Left ventricle myocardium inferior (tissue), 1 donor: ENCODE data around the gene HOXC5. TPM values are rescaled to one million over a fixed set of nuclear protein-coding genes. Genes with fewer than 3 reads are reported as not detected.

Experiments
- DNase-seq: peaks from one replicate; pipeline ENCODE4 v3.0.0-alpha.2; 2020
- H3K27ac ChIP-seq: fragments of 200-600 bp; replicated peaks from 2 replicates; pipeline ENCODE4 v1.8.0; 2021
- H3K27me3 ChIP-seq: fragments of 200-600 bp; 2 replicates; pipeline ENCODE4 v1.8.0; 2021; ENCODE audit warnings: low read depth
- H3K36me3 ChIP-seq: fragments of 200-600 bp; 2 replicates; pipeline ENCODE4 v1.8.0; 2021
- H3K4me1 ChIP-seq: fragments of 200-600 bp; 2 replicates; pipeline ENCODE4 v1.8.0; 2021
- H3K4me3 ChIP-seq: fragments of 200-600 bp; 2 replicates; pipeline ENCODE4 v1.8.0; 2021; ENCODE audit warnings: mild to moderate bottlenecking, moderate library complexity
- H3K9me3 ChIP-seq: fragments of 200-600 bp; replicated peaks from 2 replicates; pipeline ENCODE4 v1.8.0; 2021
- CTCF ChIP-seq: fragments of 200-600 bp; IDR thresholded peaks from 2 replicates; pipeline ENCODE4 v1.8.0; 2021; ENCODE audit warnings: antibody characterized with exemption, mild to moderate bottlenecking, borderline replicate concordance
- intact Hi-C: fragments of 100-400 bp; cut with micrococcal nuclease; formaldehyde crosslinking; loops from one replicate; pipeline ENCODE4 v1.11.0; 2022
- total RNA-seq: library from RNA; stranded (reverse); fragmentation: NEBNext Ultra II Directional; extraction: Animal tissue kit (Norgen Biotek cat#: 25700); gene quantifications from one replicate; pipeline ENCODE4 v1.2.1, GENCODE V29; 2021
- donor health status: DM: no; HTN: yes; CAD: no; lungs with severe emphysema.

Gene HOXC5
- total RNA-seq, 1 donor from 2014 or later: not detected

GRCh38 chr12:54047964-54048303 is 15.1 kb downstream of the HOXC5 start:
- TF ChIP-seq CTCF: no peak
- Histone ChIP-seq H3K27me3 (peaks cover 98% of the 10 kb centered on the region), H3K4me3 (no peak overlapping the region), H3K27ac (no peak overlapping the region), H3K36me3 (no peaks in the 10 kb centered on the region), H3K4me1 (peaks cover 18% of the 10 kb centered on the region), H3K9me3 (no peaks in the 10 kb centered on the region)
- intact Hi-C loops: no loop called here
- no peak for DNase-seq

GRCh38 chr12:54048406-54049093 is 15.7 kb downstream of the HOXC5 start:
- intact Hi-C loops: no loop called here
- no peak for TF ChIP-seq CTCF

GRCh38 chr12:54049108-54049507 is 16.3 kb downstream of the HOXC5 start:
- H3K4me3 ChIP-seq: no peak overlapping the region
- H3K9me3 ChIP-seq: no peaks in the 10 kb centered on the region
- no peak overlapping the region for H3K27ac ChIP-seq
- TF ChIP-seq CTCF: no peak
- H3K36me3 ChIP-seq: no peaks in the 10 kb centered on the region
- H3K4me1 ChIP-seq: peaks cover 30% of the 10 kb centered on the region
- intact Hi-C loops: no loop called here
- no peak for DNase-seq
- peaks cover 99% of the 10 kb centered on the region for H3K27me3 ChIP-seq

More at GRCh38 chr12:54048406-54049093, 15.7 kb downstream of the HOXC5 start:
- Histone ChIP-seq H3K36me3 (no peaks in the 10 kb centered on the region), H3K9me3 (no peaks in the 10 kb centered on the region), H3K4me1 (peaks cover 24% of the 10 kb centered on the region), H3K4me3 (no peak overlapping the region), H3K27ac (no peak overlapping the region), H3K27me3 (peaks cover 98% of the 10 kb centered on the region)
- DNase-seq: no peak

GRCh38 chr12:54050482-54050810 is 17.6 kb downstream of the HOXC5 start:
- Histone ChIP-seq H3K27ac (no peak overlapping the region), H3K4me3 (no peak overlapping the region), H3K36me3 (no peaks in the 10 kb centered on the region), H3K9me3 (no peaks in the 10 kb centered on the region), H3K4me1 (peaks cover 31% of the 10 kb centered on the region), H3K27me3 (peaks cover 99% of the 10 kb centered on the region)
- no peak for TF ChIP-seq CTCF
- intact Hi-C loops: no loop called here
- no peak for DNase-seq

GRCh38 chr12:54051026-54051842 is 18.4 kb downstream of the HOXC5 start:
- no peak overlapping the region for H3K4me3 ChIP-seq
- DNase-seq: no peak
- intact Hi-C loops: no loop called here
- H3K36me3 ChIP-seq: no peaks in the 10 kb centered on the region
- TF ChIP-seq CTCF: no peak
- H3K9me3 ChIP-seq: no peaks in the 10 kb centered on the region
- peaks cover 99% of the 10 kb centered on the region for H3K27me3 ChIP-seq
- no peak overlapping the region for H3K27ac ChIP-seq
- H3K4me1 ChIP-seq: peaks cover 31% of the 10 kb centered on the region
